ENCODE data around the gene EVPL.
"Not testable (repeated sequence)": the region's sequence is repeated elsewhere in the genome, so short reads cannot be mapped to it uniquely, and the experiment has no call there.

- not testable (repeated sequence) for TF ChIP-seq EZH2 (IDR thresholded peaks at IDR 0.05; ENCODE audit: insufficient read depth, low read length); CTCF (IDR thresholded peaks at IDR 0.05; ENCODE audit: insufficient read depth, low read depth, low read length)
These were observed 31.2 kb upstream of the EVPL start for GRCh38 chr17:76058264-76058663.

Measured in astrocyte (in vitro differentiated cells and primary cell).